Measurements from ENCODE around the gene CASP7.

- TF ChIP-seq CTCF (IDR thresholded peaks at IDR 0.05; ENCODE audit: insufficient read depth, low read length, poor library complexity, severe bottlenecking) (no peak), EZH2phosphoT487 (conservative IDR thresholded peaks at IDR 0.05; ENCODE audit: low read length) (no peak)
These were observed 61.1 kb downstream of the CASP7 start for GRCh38 chr10:113740850-113741249.

All from SU-DHL-6 (cell line).